CD1c-positive myeloid dendritic cell (primary cell): Measurements from ENCODE around the gene APCDD1L.

Experiments
- DNase-seq: peaks from one replicate; pipeline ENCODE4 v3.0.0-alpha.2; 2016; ENCODE audit errors: extremely low spot score

The APCDD1L gene

DNA sequence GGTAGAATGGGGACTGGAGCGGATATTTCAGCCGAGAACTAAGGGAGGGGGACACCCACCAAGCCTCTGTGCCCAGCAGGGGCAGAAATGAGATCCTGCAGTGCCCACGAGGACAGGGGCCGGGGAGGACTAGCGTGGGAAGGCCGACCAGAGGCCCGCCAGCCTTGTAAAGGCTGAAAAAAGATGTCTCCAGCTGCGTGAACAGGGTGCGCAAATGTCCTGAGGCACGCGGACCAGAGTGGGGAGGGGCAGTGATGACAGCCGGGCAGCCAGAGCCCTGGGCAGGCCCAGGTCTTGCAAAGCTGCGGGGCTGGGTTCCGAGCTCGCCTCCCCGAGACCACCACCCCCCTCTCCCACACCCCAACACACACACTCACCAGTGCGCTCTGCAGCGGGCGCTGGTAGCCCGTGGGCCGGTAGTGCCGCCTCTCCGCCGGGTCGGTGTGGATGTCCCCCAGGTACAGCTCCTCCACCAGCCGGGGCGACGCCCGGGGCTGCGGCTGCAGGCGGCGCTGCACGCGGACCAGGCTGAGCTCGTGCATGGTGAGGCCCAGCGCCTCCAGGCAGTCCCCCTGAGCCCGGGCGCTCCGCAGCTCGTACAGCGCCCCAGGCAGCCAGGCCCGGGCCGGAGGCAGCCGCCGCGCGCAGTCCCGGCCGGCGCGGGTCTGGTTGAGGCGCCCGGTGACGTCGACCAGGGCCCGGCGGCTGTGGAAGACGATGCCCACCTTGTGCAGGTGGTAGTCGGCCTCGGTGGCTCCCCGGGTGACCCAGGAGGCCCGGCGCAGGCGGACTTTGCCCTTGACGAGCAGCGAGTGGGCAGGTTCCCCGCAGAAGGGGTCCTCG is 48.2 kb downstream of the APCDD1L start:
- no peak for DNase-seq

DNA sequence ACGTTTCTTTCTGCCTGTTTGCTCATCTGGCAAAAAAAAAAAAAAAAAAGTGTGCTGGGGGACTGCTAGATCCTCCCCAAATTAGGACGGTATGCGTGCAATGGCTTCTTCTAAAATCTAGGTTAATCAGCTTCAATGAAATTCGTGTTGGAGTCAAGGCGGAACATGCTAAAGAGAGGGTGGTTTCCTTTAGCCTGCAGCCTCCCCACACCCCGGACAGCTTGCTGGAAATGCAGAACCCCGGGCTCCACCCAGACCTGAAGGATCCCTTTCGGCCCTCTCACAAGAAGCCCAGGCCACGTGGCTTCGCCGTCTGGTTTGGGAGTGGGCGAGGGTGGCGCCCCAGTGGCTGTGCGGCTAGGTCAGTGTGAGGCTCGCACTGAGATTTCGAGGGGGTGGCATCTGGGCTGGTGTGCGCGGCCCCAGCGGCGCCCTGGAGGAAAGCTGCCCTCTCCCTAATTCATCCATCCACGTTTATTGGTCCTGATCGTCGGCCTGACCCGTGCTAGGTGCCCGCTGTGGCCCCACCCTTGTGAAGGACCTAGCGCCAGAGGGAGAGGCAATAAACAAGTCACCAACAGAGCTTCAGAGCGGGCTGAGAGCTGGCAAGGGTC is 49.0 kb downstream of the APCDD1L start:
- no peak for DNase-seq

GRCh38 chr20:58464838-58465237 is 50.4 kb downstream of the APCDD1L start:
- no peak for DNase-seq

DNA sequence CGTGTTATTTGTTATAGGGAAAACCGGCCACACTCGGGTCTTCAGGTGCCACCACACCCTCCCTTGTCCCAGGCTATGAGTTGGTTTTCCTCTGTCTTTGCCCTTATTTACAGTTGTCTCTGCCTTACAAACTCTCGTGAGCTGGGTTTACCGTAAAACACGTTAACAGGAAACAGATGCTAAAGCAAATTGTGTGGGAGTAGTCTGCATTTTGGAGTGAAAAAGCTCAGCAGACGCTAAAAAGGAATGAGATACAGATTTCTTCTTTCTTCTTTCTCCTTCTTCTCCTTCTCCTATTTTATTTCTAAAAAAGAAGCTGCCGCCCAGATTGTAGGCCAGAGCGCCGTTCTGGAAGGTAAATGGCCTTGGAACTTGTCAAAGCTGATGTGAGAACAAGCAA is 51.9 kb downstream of the APCDD1L start:
- no peak for DNase-seq

DNA sequence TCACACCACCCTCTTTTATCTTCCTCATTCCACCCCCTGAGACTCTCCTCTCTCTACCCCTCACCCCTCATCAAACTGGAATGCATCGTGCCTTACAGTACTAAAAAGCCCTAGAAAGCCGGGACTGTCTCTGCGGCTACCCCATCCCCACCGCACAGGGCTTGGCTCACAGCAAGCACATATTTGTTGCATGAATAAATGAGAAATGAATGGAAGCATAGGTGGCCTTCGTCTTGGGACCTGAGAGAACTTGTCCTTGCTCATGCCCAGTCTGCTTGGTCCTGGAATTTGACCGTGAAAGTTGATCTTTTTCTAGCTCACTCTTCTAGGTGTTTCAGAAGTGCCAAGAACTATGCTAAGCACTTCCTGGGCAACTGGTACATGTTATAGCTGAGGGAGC is 53.3 kb downstream of the APCDD1L start:
- no peak for DNase-seq

- DNase-seq = no peak
Measured at GRCh38 chr20:58461104-58461503, 54.1 kb downstream of the APCDD1L start.

GRCh38 chr20:58459058-58459750 is 56.0 kb downstream of the APCDD1L start:
- no peak for DNase-seq

GRCh38 chr20:58458342-58459057 is 56.7 kb downstream of the APCDD1L start:
- peak; percentile 3 for DNase-seq

DNA sequence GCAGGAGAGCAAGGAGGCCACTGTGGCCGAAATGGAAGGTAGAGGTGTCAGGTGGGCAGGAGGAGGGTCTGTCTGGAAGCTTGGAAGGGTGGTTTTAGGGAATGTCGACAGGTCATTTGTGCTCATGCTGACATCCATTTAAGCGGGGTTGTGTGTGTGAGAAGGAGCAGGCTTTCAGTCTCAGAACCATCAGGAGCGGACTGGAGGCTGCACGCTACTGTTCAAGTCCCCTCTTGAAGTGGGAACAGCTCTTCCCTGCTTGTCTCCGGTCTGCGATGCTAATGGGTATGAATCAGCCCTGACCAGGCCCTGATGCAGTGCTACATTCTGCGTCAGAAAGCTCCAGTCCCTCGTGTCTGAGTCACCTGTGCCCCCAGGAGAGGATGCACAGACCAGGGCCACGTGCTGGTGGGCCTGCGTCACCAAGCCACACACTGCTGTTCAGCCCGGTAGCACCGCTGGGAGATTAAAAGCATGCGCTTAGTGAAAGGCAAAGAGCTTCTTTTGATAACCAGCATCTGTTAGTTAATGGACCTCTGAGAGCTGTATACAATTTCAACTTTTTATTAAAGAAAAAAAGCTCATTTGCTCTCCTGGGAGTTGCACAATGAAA is 58.0 kb downstream of the APCDD1L start:
- DNase-seq = no peak

GRCh38 chr20:58454460-58454859 is 60.7 kb downstream of the APCDD1L start:
- DNase-seq = no peak

DNA sequence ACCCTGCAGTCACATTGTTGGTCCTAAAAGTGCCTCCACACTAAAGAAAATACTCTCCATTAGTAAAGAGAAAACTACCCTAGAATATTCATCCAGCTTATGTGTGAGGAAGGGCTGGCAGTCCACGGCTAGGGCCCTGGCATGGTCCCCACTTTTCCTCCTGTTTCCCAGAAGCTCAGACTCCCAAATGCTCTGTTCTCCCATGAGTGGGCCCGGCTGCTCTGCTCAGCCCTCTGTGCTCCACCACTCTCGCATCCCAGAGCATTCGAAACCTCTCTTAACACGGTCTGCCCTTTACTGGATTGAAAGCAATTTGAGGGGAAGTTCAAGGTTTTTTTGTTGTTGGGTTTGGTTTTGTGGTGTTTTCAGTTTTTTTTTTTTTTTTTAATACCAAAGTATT is 61.8 kb downstream of the APCDD1L start:
- no peak for DNase-seq

- no peak for DNase-seq
Measured at GRCh38 chr20:58452667-58453255, 62.4 kb downstream of the APCDD1L start.

GRCh38 chr20:58450254-58450653 is 64.9 kb downstream of the APCDD1L start:
- DNase-seq = no peak

DNA sequence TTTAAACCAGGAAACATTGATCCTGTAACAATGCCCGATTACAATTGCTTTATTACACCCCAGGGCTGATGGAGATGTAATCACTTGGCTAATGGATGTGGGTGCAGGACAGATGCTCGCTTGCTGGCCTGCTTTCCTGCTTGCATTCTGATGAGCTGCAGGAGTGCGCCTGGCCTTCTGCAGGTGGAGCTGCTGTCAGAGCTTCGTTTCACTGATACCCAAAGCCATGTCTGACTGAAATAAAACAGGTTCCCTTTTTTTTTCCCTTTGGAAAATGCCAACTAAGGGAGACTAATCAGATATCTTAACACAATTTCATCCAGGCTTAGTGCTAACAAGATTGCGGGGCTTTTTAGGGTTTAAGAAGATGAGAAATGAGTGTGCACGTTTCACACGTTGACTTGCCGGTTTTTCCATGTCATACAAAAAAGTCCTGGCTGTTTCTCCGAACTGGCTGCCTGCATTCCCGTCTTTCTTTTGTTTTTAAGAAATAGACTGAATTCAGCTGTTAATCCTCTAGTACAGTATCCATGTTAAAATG is 65.4 kb downstream of the APCDD1L start:
- no peak for DNase-seq

GRCh38 chr20:58448958-58449357 is 66.2 kb downstream of the APCDD1L start:
- no peak for DNase-seq

GRCh38 chr20:58447511-58448391 is 67.4 kb downstream of the APCDD1L start:
- peak; percentile 25 for DNase-seq

GRCh38 chr20:58446960-58447265 is 68.3 kb downstream of the APCDD1L start:
- DNase-seq = no peak

DNA sequence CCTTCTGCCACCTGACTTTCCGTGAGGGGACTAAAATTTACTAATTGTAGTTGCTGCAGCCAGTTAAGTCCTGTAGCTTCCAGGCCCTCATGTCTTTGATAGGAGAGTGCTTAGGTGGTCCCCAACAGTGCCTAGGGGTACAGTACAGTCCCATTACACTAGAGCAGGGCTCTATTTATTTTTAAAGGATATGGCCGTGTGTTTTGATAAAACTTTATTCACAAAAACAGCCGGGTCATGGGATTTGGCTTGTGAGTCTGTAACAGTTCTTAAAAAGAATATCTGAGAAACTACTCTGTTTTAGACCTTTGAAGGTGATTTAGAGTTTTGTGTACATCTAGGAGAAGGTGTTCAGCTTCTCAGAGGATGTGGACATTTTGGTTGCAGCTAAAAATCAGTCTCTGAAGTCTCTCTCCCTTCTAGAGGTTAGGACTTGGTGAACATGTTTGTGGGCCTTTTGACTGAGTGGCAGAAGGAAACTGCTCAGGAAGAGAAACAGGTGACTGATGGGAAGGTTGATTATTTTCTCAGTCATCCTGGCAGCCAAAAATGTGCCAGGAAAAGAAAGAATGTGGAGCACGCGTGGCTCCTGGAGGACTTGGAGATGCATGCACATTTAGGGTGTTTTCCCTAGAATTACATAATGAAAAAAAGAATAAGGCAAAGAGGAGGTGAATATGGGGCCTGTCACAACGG is 68.8 kb downstream of the APCDD1L start:
- DNase-seq = no peak

DNA sequence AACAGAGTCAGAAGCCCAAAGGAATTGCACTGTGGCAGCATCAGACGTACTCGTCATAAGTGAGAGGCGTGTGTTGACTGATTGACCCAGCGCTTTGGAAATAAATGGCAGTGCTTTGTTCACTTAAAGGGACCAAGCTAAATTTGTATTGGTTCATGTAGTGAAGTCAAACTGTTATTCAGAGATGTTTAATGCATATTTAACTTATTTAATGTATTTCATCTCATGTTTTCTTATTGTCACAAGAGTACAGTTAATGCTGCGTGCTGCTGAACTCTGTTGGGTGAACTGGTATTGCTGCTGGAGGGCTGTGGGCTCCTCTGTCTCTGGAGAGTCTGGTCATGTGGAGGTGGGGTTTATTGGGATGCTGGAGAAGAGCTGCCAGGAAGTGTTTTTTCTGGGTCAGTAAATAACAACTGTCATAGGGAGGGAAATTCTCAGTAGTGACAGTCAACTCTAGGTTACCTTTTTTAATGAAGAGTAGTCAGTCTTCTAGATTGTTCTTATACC is 70.4 kb downstream of the APCDD1L start:
- no peak for DNase-seq
